ENCODE measurements around the gene MKI67.
"Not testable (repeated sequence)": the region's sequence is repeated elsewhere in the genome, so short reads cannot be mapped to it uniquely, and the experiment has no call there.

MKI67 gene

GRCh38 chr10:128103229-128103714 lies 23.0 kb downstream of the MKI67 start:
- DNase-seq (ENCODE audit: low spot score), result no peak

GRCh38 chr10:128102480-128103228 lies 23.6 kb downstream of the MKI67 start:
- DNase-seq (ENCODE audit: low spot score), result no peak

- DNase-seq (ENCODE audit: low spot score), result no peak
These were observed 24.3 kb downstream of the MKI67 start for GRCh38 chr10:128101901-128102300.

DNA sequence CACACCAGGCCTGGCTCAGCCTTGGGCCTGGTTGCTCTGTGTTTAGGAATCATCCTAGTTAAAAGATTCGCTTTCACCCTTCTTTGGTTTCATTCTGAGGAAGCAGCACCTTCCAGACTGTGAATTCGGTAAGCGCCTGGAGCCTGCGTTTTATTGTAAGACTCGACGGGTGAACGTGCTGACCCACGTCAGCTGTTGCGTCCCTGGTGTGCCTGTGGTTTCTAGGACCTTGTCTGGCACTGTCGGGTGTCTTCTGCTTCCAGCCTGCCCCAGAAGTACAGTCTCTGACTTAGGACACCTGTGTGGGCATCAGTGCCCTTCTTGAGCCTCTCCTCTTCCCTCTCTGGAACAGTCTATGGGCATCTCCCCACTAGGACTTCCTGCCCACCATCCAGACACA lies 26.3 kb downstream of the MKI67 start:
- DNase-seq (ENCODE audit: low spot score), result no peak

GRCh38 chr10:128098631-128099030 lies 27.6 kb downstream of the MKI67 start:
- no peak for DNase-seq (ENCODE audit: low spot score)

GRCh38 chr10:128097783-128098182 lies 28.4 kb downstream of the MKI67 start:
- DNase-seq (ENCODE audit: low spot score), result no peak

GRCh38 chr10:128096486-128097199 lies 29.6 kb downstream of the MKI67 start:
- DNase-seq (ENCODE audit: low spot score), result no peak

DNA sequence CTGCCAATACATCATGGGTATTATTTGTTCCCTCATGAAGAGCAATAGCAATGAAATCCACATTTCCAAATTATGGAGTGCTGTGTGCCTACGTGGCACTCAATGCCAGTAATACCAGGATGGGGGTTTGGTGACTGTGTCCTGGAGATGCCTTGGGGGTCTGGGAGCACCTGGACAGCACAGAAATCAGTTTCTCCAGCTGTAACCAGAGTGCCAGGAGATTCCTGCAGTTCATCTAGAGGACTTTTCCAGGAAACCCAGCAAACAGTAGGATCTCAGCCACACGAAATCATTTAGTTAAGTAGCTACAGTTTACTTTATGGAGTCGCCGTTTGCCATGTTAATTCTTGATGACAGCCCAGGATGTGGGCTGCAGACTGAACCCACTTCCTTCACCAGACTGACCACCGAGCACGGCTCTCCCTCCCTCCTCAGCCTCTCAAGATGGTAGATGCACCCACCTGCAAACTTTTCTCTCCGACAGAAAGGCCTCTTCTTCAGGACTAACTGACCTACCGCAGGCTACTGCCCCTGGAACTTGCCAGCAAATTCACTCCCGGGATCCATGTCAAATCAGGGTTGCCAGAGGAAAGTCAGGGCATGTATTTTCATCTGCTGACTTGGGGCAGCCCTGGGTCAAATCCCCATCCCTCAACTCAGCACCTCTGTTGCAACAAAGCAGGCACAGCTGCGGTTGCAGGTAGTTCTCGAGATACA lies 30.3 kb downstream of the MKI67 start:
- no peak for DNase-seq (ENCODE audit: low spot score)

DNA sequence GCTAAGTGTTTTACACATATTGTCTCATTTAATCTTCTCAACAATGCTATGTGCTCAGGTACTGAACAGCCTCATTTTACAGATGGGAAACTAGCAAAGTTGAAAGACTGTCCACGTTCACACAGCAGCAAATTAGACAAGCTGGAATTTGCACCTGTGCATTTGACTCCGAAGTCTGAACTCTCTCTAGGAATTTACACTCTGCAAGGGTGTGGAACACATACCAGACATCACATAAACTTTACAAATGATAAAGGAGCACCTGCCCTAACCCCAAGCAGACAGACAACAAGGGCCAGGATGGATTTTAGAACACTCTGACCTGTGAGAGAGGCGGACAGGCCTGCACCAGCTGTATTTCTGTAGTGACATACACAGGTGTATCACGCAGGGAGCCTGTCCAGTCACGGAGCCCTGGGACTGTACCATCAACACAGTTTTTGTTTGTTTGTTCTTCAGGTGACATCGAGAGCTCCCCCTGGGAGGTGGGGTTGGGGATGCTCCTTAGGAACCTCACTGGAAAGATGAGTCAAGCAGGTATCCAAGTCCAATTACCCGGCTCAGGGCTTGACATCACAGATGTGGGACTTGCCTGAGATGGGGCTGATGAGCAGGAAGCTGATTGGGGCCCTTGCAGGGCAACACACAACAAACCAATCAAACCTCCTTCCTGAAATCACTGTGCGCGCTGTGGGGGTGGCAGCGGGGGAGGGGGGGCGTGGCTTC lies 31.0 kb downstream of the MKI67 start:
- peak; percentile 12 for DNase-seq (ENCODE audit: low spot score)

- DNase-seq (ENCODE audit: low spot score), result not testable (repeated sequence)
These were observed 31.6 kb downstream of the MKI67 start for GRCh38 chr10:128094596-128094995.

- no peak for DNase-seq (ENCODE audit: low spot score)
These were observed 33.8 kb downstream of the MKI67 start for GRCh38 chr10:128092454-128092853.

DNA sequence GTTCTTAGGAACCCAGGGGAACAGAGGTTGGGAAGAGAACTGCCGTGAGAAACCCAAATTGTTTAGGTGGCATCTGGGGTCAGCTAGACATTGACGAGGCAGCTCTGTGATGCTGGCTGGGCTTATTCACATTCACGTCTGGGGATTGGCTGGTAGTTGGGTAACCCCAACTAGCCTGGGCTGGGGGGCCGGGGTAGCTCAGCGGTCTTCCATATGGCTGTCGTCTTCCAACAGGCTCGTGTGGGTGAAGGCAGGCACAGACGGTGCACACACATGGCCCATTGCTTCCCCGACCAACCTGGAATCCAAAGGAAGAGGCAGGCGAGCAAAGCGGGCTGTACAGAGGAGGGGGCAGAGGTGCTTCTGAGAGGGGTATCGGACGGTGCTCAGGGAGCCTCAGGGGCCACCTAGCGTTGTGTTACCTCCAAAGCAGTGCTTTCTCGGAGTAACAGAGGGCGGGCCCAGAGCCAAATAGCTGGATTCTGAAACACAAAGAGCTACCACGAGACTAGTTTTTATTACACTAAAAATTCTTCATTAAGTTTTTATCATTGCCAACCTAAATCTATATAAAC lies 34.5 kb downstream of the MKI67 start:
- no peak for DNase-seq (ENCODE audit: low spot score)

GRCh38 chr10:128087884-128088709 lies 38.1 kb downstream of the MKI67 start:
- DNase-seq (ENCODE audit: low spot score), result peak; percentile 21

- no peak for DNase-seq (ENCODE audit: low spot score)
These were observed 38.9 kb downstream of the MKI67 start for GRCh38 chr10:128087146-128087883.

- DNase-seq (ENCODE audit: low spot score), result no peak
These were observed 40.0 kb downstream of the MKI67 start for GRCh38 chr10:128086003-128086863.

GRCh38 chr10:128084991-128085390 lies 41.2 kb downstream of the MKI67 start:
- no peak for DNase-seq (ENCODE audit: low spot score)

DNA sequence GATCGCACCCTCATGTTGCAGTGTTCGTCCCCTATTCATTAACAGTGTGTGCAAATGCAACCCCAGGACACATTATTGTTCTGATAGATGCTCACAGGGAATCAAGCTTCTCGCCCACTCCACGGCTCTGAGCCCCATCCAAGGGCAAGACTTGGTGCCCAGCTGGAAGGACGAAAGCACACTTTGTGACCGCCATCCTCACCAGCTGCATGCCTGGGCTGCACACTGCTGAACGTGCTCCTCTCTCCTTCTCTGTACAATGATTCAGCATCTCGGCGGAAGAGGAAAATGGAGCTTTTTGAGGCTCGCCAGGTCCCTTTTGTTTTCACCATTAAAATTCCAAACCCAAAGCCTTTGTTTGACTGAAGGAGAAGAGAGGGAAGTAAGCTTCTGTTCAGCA lies 41.9 kb downstream of the MKI67 start:
- DNase-seq (ENCODE audit: low spot score), result no peak

- no peak for DNase-seq (ENCODE audit: low spot score)
These were observed 42.9 kb downstream of the MKI67 start for GRCh38 chr10:128083191-128083895.
